SU-DHL-6 (cell line): ENCODE results near the gene MCAT.

Experiments
- EZH2phosphoT487 ChIP-seq: fragments of 200-600 bp; sonication (generic), shearing (Covaris generic); conservative IDR thresholded peaks from 2 replicates; pipeline ENCODE4 v1.6.1; 2018; ENCODE audit warnings: mild to moderate bottlenecking, antibody characterized with exemption, low read length, moderate library complexity, mixed read lengths
- TF ChIP-seq, protein P1 (sequence below): fragments of 200-600 bp; sonication (generic); IDR thresholded peaks from one replicate; pipeline ENCODE4 v1.5.1; 2017; ENCODE audit warnings: antibody characterized with exemption, mild to moderate bottlenecking, low read length, moderate library complexity; ENCODE audit not compliant: insufficient read depth, poor library complexity, severe bottlenecking

DNA sequence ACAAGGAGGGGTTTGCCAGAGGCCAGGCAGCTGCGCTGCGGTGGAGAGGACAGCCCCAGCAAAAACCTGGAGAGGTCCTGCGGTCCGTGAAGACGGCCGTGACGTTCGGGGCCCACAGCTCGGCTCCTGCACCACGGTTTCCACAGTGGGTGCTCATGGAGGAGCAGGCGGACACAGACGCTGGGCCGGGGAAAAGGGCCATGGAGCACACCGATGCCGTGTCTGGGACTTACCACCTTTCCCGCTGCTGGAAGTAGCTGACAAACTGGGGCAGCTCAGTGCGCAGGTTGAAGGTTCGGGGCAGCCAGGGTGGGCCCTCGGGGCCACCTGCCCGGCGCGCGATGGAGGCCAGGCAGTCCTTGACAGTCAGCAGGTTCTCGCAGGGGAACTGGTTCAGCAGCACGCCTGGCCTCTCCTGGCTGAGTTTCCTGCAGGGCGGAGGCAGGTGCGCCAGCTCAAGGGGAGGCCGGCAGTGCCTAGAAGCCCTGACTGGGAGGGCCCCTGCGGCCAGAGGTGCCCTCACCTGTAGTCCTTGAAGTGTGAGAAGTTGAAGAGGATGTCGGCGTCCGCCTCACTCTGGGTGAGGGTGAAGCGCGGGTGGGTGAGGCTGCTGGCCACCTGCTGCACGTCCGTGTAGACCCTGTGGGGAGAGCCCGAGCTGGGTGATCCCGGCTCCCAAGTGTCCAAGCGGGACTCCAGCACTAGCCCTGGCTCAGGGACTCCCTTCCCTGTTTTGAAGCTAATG lies 30.9 kb upstream of the MCAT start:
- TF ChIP-seq, protein P1, sequence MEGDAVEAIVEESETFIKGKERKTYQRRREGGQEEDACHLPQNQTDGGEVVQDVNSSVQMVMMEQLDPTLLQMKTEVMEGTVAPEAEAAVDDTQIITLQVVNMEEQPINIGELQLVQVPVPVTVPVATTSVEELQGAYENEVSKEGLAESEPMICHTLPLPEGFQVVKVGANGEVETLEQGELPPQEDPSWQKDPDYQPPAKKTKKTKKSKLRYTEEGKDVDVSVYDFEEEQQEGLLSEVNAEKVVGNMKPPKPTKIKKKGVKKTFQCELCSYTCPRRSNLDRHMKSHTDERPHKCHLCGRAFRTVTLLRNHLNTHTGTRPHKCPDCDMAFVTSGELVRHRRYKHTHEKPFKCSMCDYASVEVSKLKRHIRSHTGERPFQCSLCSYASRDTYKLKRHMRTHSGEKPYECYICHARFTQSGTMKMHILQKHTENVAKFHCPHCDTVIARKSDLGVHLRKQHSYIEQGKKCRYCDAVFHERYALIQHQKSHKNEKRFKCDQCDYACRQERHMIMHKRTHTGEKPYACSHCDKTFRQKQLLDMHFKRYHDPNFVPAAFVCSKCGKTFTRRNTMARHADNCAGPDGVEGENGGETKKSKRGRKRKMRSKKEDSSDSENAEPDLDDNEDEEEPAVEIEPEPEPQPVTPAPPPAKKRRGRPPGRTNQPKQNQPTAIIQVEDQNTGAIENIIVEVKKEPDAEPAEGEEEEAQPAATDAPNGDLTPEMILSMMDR: no peak
- TF ChIP-seq EZH2phosphoT487: no peak
